ENCODE results near the gene MACROD2.
A peak's percentile ranks its signal among the peaks of the same experiment; 100 is the strongest.

Gene MACROD2

GRCh38 chr20:15248618-15249395 lies 1253.5 kb downstream of the MACROD2 start:
- DNase-seq = no peak

- no peak for DNase-seq
These were observed 1255.9 kb downstream of the MACROD2 start for GRCh38 chr20:15251171-15251570.

- DNase-seq = no peak
These were observed 1257.0 kb downstream of the MACROD2 start for GRCh38 chr20:15252304-15252703.

GRCh38 chr20:15253431-15253830 lies 1258.1 kb downstream of the MACROD2 start:
- no peak for DNase-seq

GRCh38 chr20:15256676-15257568 lies 1261.6 kb downstream of the MACROD2 start:
- no peak for DNase-seq

- DNase-seq = no peak
These were observed 1262.2 kb downstream of the MACROD2 start for GRCh38 chr20:15257569-15257870.

- no peak for DNase-seq
These were observed 1270.4 kb downstream of the MACROD2 start for GRCh38 chr20:15265581-15266309.

GRCh38 chr20:15267935-15268334 lies 1272.6 kb downstream of the MACROD2 start:
- DNase-seq = no peak

- no peak for DNase-seq
These were observed 1282.7 kb downstream of the MACROD2 start for GRCh38 chr20:15278041-15278440.

GRCh38 chr20:15287329-15287728 lies 1292.0 kb downstream of the MACROD2 start:
- no peak for DNase-seq

- no peak for DNase-seq
These were observed 1292.8 kb downstream of the MACROD2 start for GRCh38 chr20:15288106-15288505.

GRCh38 chr20:15289337-15289736 lies 1294.0 kb downstream of the MACROD2 start:
- no peak for DNase-seq

GRCh38 chr20:15292405-15292804 lies 1297.1 kb downstream of the MACROD2 start:
- no peak for DNase-seq

GRCh38 chr20:15296422-15296821 lies 1301.1 kb downstream of the MACROD2 start:
- DNase-seq = no peak

- no peak for DNase-seq
These were observed 1302.0 kb downstream of the MACROD2 start for GRCh38 chr20:15297059-15297875.

GRCh38 chr20:15302075-15302474 lies 1306.8 kb downstream of the MACROD2 start:
- no peak for DNase-seq

GRCh38 chr20:15310361-15310760 lies 1315.0 kb downstream of the MACROD2 start:
- DNase-seq = peak; percentile 70 to 94

GRCh38 chr20:15316556-15316955 lies 1321.2 kb downstream of the MACROD2 start:
- no peak for DNase-seq

- DNase-seq = peak; percentile 5 to 79
These were observed 1322.4 kb downstream of the MACROD2 start for GRCh38 chr20:15317546-15318232.

- DNase-seq = peak in 1 of 2 donors; percentile 14
These were observed 1323.4 kb downstream of the MACROD2 start for GRCh38 chr20:15318682-15319081.

- peak; percentile 13 to 41 for DNase-seq
These were observed 1324.1 kb downstream of the MACROD2 start for GRCh38 chr20:15319439-15319838.

GRCh38 chr20:15320941-15321340 lies 1325.6 kb downstream of the MACROD2 start:
- no peak for DNase-seq
